HT-29 (cell line): ENCODE data around the gene THBD. TPM values are rescaled to one million over a fixed set of nuclear protein-coding genes. Genes with fewer than 3 reads are reported as not detected.
"Not testable (repeated sequence)": the region's sequence is repeated elsewhere in the genome, so short reads cannot be mapped to it uniquely, and the experiment has no call there.

Source experiments
- DNase-seq: peaks from one replicate; pipeline ENCODE4 v3.0.0-alpha.2; 2015; ENCODE audit warnings: low spot score
- total RNA-seq: library from RNA; depleted of rRNA; stranded (reverse); fragments of >200 nt; shearing (Covaris generic); gene quantifications from 2 replicates; pipeline ENCODE4 v1.2.3, GENCODE V29; 2014

THBD gene
- total RNA-seq, 1 experiment from 2014 or later = not detected

- no peak for DNase-seq
Measured at GRCh38 chr20:23035731-23036130, 13.7 kb downstream of the THBD start.

GRCh38 chr20:23034721-23035671 is 14.5 kb downstream of the THBD start, which contains the start of gene SSTR4:
Gene SSTR4, plus strand, starts transcription at chr20:23035312. Its CDS starts 172 bp downstream, at chr20:23035484.
- DNase-seq = no peak

GRCh38 chr20:23033918-23034317 is 15.6 kb downstream of the THBD start:
- DNase-seq = no peak

- DNase-seq = no peak
Measured at GRCh38 chr20:23032750-23033078, 16.8 kb downstream of the THBD start.

GRCh38 chr20:23032056-23032749 is 17.3 kb downstream of the THBD start:
- DNase-seq = no peak

GRCh38 chr20:23031346-23031745 is 18.1 kb downstream of the THBD start:
- no peak for DNase-seq

GRCh38 chr20:23029324-23029723 is 20.1 kb downstream of the THBD start:
- DNase-seq = no peak

- no peak for DNase-seq
Measured at GRCh38 chr20:23028392-23028791, 21.1 kb downstream of the THBD start.

- DNase-seq = no peak
Measured at GRCh38 chr20:23027721-23028120, 21.8 kb downstream of the THBD start.

GRCh38 chr20:23025503-23025902 is 24.0 kb downstream of the THBD start:
- not testable (repeated sequence) for DNase-seq

- no peak for DNase-seq
Measured at GRCh38 chr20:23024701-23025100, 24.8 kb downstream of the THBD start.

- DNase-seq = no peak
Measured at GRCh38 chr20:23023621-23024177, 25.8 kb downstream of the THBD start.

GRCh38 chr20:23022849-23023248 is 26.6 kb downstream of the THBD start:
- DNase-seq = no peak

- no peak for DNase-seq
Measured at GRCh38 chr20:23021951-23022350, 27.5 kb downstream of the THBD start.

- DNase-seq = no peak
Measured at GRCh38 chr20:23021541-23021940, 27.9 kb downstream of the THBD start.

GRCh38 chr20:23020230-23021018 is 29.0 kb downstream of the THBD start:
- DNase-seq = no peak

GRCh38 chr20:23019403-23019802 is 30.1 kb downstream of the THBD start:
- no peak for DNase-seq

GRCh38 chr20:23018941-23019340 is 30.5 kb downstream of the THBD start:
- DNase-seq = no peak

GRCh38 chr20:23018432-23018831 is 31.0 kb downstream of the THBD start:
- DNase-seq = no peak

- no peak for DNase-seq
Measured at GRCh38 chr20:23017516-23017915, 32.0 kb downstream of the THBD start.

GRCh38 chr20:23013429-23013828 is 36.0 kb downstream of the THBD start:
- DNase-seq = peak; percentile 67
